Thymus (tissue), 11 donors: ENCODE measurements around the gene RASSF8. TPM values are rescaled to one million over a fixed set of nuclear protein-coding genes. Genes with fewer than 3 reads are reported as not detected.

Experiments
- DNase-seq, 9 donors: peaks; one replicate each; pipeline ENCODE4 v3.0.0-alpha.2; 2013; ENCODE audit warnings: low spot score in 9 of 9, low read depth in 6 of 9, missing footprints in 1 of 9
- H3K27ac ChIP-seq, 2 donors: one replicate each; pipeline ENCODE4 v1.5.1; 2013; ENCODE audit warnings: control low read depth in 1 of 2, low read depth in 1 of 2, low read length in 1 of 2, mild to moderate bottlenecking in 1 of 2, moderate library complexity in 1 of 2
- H3K27me3 ChIP-seq, 2 donors: one replicate each; pipeline ENCODE4 v1.5.1; 2013; ENCODE audit warnings: low read length in 1 of 2; ENCODE audit not compliant: control insufficient read depth in 2 of 2, insufficient read depth in 1 of 2
- H3K36me3 ChIP-seq, 2 donors: one replicate each; pipeline ENCODE4 v1.5.1; 2013; ENCODE audit warnings: low read length in 1 of 2, mild to moderate bottlenecking in 1 of 2, moderate library complexity in 1 of 2; ENCODE audit not compliant: control insufficient read depth in 2 of 2, insufficient read depth in 2 of 2
- H3K4me1 ChIP-seq, 2 donors: one replicate each; pipeline ENCODE4 v1.5.1; 2013; ENCODE audit warnings: low read length in 2 of 2; ENCODE audit not compliant: control insufficient read depth in 2 of 2, insufficient read depth in 2 of 2
- H3K4me3 ChIP-seq, 2 donors: one replicate each; pipeline ENCODE4 v1.5.1; 2013; ENCODE audit warnings: low read length in 2 of 2, control low read depth in 1 of 2, mild to moderate bottlenecking in 1 of 2
- H3K9me3 ChIP-seq, 2 donors: one replicate each; pipeline ENCODE4 v1.5.1; 2013; ENCODE audit warnings: low read length in 1 of 2, mild to moderate bottlenecking in 1 of 2; ENCODE audit not compliant: control insufficient read depth in 2 of 2, insufficient read depth in 1 of 2
- WGBS: extraction: QIAGEN DNeasy Blood & Tissue Kit; methylation state at CpG from one replicate; pipeline ENCODE4 v1.1.7; 2013; 5-methylcytosine and 5-hydroxymethylcytosine counted together
- polyA plus RNA-seq: library from polyadenylated mRNA; stranded (reverse); fragments of 200-250 nt; gene quantifications from one replicate; pipeline ENCODE4 v1.2.3, GENCODE V29; 2013
- total RNA-seq: library from RNA; stranded (reverse); fragments of 120-200 nt; gene quantifications from one replicate; pipeline ENCODE4 v1.2.4, GENCODE V29; 2013
- donor health status: healthy.

The RASSF8 gene
- total and polyA plus RNA-seq, 2 donors, result 6.4 to 15.3 TPM

GRCh38 chr12:26027401-26027800 is 68.9 kb downstream of the RASSF8 start:
- Histone ChIP-seq H3K27me3 (no peaks in the 10 kb centered on the region), H3K4me3 (no peak overlapping the region), H3K36me3 (no peaks in the 10 kb centered on the region), H3K27ac (no peak overlapping the region), H3K9me3 (no peaks in the 10 kb centered on the region), H3K4me1 (no peaks in the 10 kb centered on the region)
- no peak for DNase-seq

GRCh38 chr12:26028953-26029735 is 70.7 kb downstream of the RASSF8 start:
- Histone ChIP-seq H3K4me3 (no peak overlapping the region), H3K36me3 (no peaks in the 10 kb centered on the region), H3K9me3 (no peaks in the 10 kb centered on the region), H3K4me1 (no peaks in the 10 kb centered on the region), H3K27me3 (no peaks in the 10 kb centered on the region), H3K27ac (no peak overlapping the region)
- 75% methylated on average over 4 of the region's 4 CpGs for whole genome bisulfite sequencing
- DNase-seq, result peak in 8 of 9 donors; percentile 21 to 62 (median 34)

- H3K27ac ChIP-seq, result no peak overlapping the region
- H3K36me3 ChIP-seq, result no peaks in the 10 kb centered on the region
- H3K4me1 ChIP-seq, result no peaks in the 10 kb centered on the region
- no peaks in the 10 kb centered on the region for H3K9me3 ChIP-seq
- no peak for DNase-seq
- WGBS, result 92% methylated on average over 3 of the region's 3 CpGs
- no peak overlapping the region for H3K4me3 ChIP-seq
- H3K27me3 ChIP-seq, result no peaks in the 10 kb centered on the region
Observed at GRCh38 chr12:26029736-26030022, 71.2 kb downstream of the RASSF8 start.

DNA sequence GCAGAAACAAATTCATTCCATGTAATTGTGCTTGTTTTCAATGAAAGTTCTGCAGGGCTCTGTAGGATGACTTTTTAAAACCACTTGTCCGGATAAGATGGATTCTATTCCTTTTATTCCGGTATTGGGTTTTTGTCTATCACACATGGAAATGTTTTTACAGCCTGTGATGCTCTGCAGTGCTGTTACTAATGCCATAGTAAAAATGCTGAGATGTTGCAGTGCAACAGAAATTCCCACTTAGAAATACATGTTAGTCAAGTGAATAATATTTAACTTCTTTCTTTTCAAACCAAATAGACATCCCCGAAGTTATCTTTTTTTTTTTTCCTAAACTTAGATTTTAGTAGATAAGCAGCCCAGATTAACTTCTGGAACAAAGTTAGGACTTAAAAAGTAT is 71.9 kb downstream of the RASSF8 start:
- H3K27me3 ChIP-seq, result no peaks in the 10 kb centered on the region
- 93% methylated on average over 3 of the region's 3 CpGs for WGBS
- H3K4me3 ChIP-seq, result no peak overlapping the region
- H3K36me3 ChIP-seq, result no peaks in the 10 kb centered on the region
- no peak for DNase-seq
- no peak overlapping the region for H3K27ac ChIP-seq
- H3K4me1 ChIP-seq, result no peaks in the 10 kb centered on the region
- no peaks in the 10 kb centered on the region for H3K9me3 ChIP-seq

DNA sequence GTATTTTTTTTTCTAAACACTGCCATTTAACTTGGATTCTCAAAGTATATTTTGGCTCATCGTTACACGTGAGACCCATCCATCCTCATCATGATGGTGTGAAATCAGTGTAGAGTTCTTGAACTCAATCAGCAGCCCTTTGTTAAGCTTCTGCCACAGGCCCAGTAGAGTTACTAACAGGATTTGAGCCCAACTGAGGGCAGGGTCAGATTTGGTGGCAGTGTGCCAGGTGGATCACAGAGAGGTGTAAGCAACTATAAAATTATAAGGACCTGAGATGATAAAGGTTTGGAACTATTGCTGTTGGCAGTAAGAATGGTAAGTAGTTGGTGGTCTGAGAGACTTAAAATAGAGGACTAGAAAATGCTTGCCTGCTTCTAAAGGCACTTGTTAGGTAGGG is 72.8 kb downstream of the RASSF8 start:
- H3K27ac ChIP-seq, result no peak overlapping the region
- no peak for DNase-seq
- 98% methylated on average over 2 of the region's 2 CpGs for WGBS
- no peaks in the 10 kb centered on the region for H3K9me3 ChIP-seq
- H3K36me3 ChIP-seq, result no peaks in the 10 kb centered on the region
- H3K4me1 ChIP-seq, result no peaks in the 10 kb centered on the region
- H3K4me3 ChIP-seq, result no peak overlapping the region
- H3K27me3 ChIP-seq, result no peaks in the 10 kb centered on the region

DNA sequence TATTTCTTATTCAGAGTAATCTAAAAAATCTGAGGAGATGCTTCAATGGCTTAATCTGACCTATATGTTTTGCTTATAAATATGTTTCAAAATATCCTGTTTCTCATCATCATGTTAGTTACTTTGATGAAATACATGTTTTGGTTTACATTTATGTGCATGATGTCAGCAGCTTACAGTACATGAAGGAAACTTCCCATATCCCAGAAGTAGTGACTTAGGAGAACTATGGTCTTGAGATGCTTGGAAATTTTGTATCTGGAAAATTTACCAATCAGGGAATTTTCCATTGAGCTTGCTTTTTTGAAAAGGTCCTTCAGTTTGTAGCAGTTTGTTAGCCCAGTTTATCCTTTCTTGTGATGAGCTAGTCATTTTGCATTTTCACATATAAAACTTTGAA is 73.3 kb downstream of the RASSF8 start:
- no peak for DNase-seq

GRCh38 chr12:26032290-26032689 is 73.8 kb downstream of the RASSF8 start:
- H3K4me3 ChIP-seq, result no peak overlapping the region
- no peaks in the 10 kb centered on the region for H3K4me1 ChIP-seq
- WGBS, result 97% methylated on average over 1 of the region's 1 CpG
- H3K27me3 ChIP-seq, result no peaks in the 10 kb centered on the region
- H3K36me3 ChIP-seq, result no peaks in the 10 kb centered on the region
- no peak for DNase-seq
- H3K27ac ChIP-seq, result no peak overlapping the region
- no peaks in the 10 kb centered on the region for H3K9me3 ChIP-seq

More for the DNA sequence above, 73.3 kb downstream of the RASSF8 start:
- H3K27me3 ChIP-seq, result no peaks in the 10 kb centered on the region
- no peaks in the 10 kb centered on the region for H3K4me1 ChIP-seq
- no peak overlapping the region for H3K4me3 ChIP-seq
- no peaks in the 10 kb centered on the region for H3K36me3 ChIP-seq
- H3K9me3 ChIP-seq, result no peaks in the 10 kb centered on the region
- no peak overlapping the region for H3K27ac ChIP-seq

- no peak overlapping the region for H3K4me3 ChIP-seq
- WGBS, result 100% methylated on average over 1 of the region's 1 CpG
- H3K4me1 ChIP-seq, result no peaks in the 10 kb centered on the region
- H3K36me3 ChIP-seq, result no peaks in the 10 kb centered on the region
- no peaks in the 10 kb centered on the region for H3K27me3 ChIP-seq
- no peak overlapping the region for H3K27ac ChIP-seq
- no peak for DNase-seq
- H3K9me3 ChIP-seq, result no peaks in the 10 kb centered on the region
Observed at GRCh38 chr12:26032719-26033241, 74.3 kb downstream of the RASSF8 start.

DNA sequence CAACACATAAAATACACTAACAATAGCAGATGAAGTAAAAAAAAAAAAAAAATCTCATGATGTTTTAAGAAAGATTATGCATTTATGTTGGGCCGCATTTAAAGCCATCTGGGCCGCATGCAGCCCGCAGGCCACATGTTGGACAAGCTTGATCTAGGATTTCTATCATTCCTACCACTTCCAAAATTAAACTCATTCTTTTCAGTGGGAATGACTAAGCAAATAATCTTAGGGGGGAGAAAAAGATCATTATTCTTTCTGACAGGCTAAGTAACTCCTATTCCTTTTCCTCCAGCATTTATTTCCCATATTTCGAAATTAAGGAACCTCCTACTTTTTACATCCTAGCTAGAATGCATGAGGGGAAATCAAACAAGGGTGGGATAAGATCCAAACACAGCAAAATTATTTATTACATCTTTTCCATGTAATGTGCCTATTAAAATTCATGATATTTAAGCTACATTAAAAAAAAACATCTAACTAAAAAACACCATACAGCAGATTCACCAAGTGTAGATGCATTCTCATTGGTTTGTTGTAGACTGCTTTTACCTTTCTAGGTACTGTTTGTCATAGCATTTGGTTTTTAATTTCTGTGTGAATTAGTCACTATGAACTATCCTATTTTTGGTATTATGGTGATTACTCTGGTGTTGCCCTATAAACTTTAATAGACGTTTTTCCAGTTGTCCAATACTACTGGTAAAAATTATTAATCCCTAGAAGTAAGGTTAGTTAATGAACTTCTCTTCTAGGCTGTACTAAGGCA is 76.1 kb downstream of the RASSF8 start:
- DNase-seq, result no peak
- H3K4me1 ChIP-seq, result no peaks in the 10 kb centered on the region
- WGBS, result 95% methylated on average over 5 of the region's 5 CpGs
- no peaks in the 10 kb centered on the region for H3K27me3 ChIP-seq
- no peaks in the 10 kb centered on the region for H3K9me3 ChIP-seq
- no peak overlapping the region for H3K4me3 ChIP-seq
- H3K36me3 ChIP-seq, result no peaks in the 10 kb centered on the region
- H3K27ac ChIP-seq, result no peak overlapping the region
